Bronchial epithelial cell (primary cell): ENCODE measurements around the gene KDM5B. TPM values are rescaled to one million over a fixed set of nuclear protein-coding genes. Genes with fewer than 3 reads are reported as not detected.

ENCODE experiments used
- DNase-seq: peaks from one replicate; pipeline ENCODE4 v3.0.0-alpha.2; 2010; ENCODE audit warnings: low read depth
- FAIRE-seq: peaks from 2 replicates; lab custom pipeline; 2011; peaks lifted over from hg19 to GRCh38; lab: Jason Lieb, UNC
- H3K27me3 ChIP-seq: 2 replicates; pipeline ENCODE4 v1.5.1; 2011; ENCODE audit warnings: low read length; ENCODE audit not compliant: control insufficient read depth, insufficient read depth
- H3K36me3 ChIP-seq: 2 replicates; pipeline ENCODE4 v1.5.1; 2011; ENCODE audit warnings: low read length; ENCODE audit not compliant: control insufficient read depth, insufficient read depth
- H3K4me3 ChIP-seq: 2 replicates; pipeline ENCODE4 v1.5.1; 2011; ENCODE audit warnings: mild to moderate bottlenecking, low read depth, low read length, control low read depth
- CTCF ChIP-seq: IDR thresholded peaks from 2 replicates; pipeline ENCODE4 v1.5.1; 2011; ENCODE audit warnings: mild to moderate bottlenecking, moderate library complexity, low read length, control low read depth, inconsistent platforms; ENCODE audit not compliant: insufficient read depth, severe bottlenecking
- total RNA-seq: library from RNA; depleted of rRNA; stranded (reverse); fragments of >200 nt; gene quantifications from 2 replicates; pipeline ENCODE4 v1.2.1, GENCODE V29; 2014

The KDM5B gene
- total RNA-seq, 1 donor from 2014 or later, result 74.0 TPM

- H3K27me3 ChIP-seq, result no peaks in the 10 kb centered on the region
- no peak for FAIRE-seq
- DNase-seq, result no peak
- H3K4me3 ChIP-seq, result no peak overlapping the region
- no peak for TF ChIP-seq CTCF
- H3K36me3 ChIP-seq, result peaks cover 7% of the 10 kb centered on the region
Measured at GRCh38 chr1:202794051-202794740, 14.0 kb downstream of the KDM5B start.

GRCh38 chr1:202791077-202791747 is 17.0 kb downstream of the KDM5B start:
- Histone ChIP-seq H3K4me3 (no peak overlapping the region), H3K36me3 (peaks cover 3% of the 10 kb centered on the region), H3K27me3 (no peaks in the 10 kb centered on the region)
- DNase-seq (no peak), FAIRE-seq (no peak)
- no peak for TF ChIP-seq CTCF

- no peak for TF ChIP-seq CTCF
- Histone ChIP-seq H3K27me3 (no peaks in the 10 kb centered on the region), H3K36me3 (peaks cover 1% of the 10 kb centered on the region), H3K4me3 (no peak overlapping the region)
- DNase-seq, result no peak
- no peak for FAIRE-seq
Measured at GRCh38 chr1:202788800-202789199, 19.4 kb downstream of the KDM5B start.

GRCh38 chr1:202786804-202787203 is 21.4 kb downstream of the KDM5B start:
- Histone ChIP-seq H3K4me3 (no peak overlapping the region), H3K36me3 (peaks cover 1% of the 10 kb centered on the region), H3K27me3 (no peaks in the 10 kb centered on the region)
- DNase-seq (no peak), FAIRE-seq (no peak)
- no peak for TF ChIP-seq CTCF

GRCh38 chr1:202781180-202781579 is 27.0 kb downstream of the KDM5B start:
- no peak for DNase-seq
- H3K27me3 ChIP-seq, result no peaks in the 10 kb centered on the region
- H3K36me3 ChIP-seq, result peaks cover 1% of the 10 kb centered on the region
- no peak for FAIRE-seq
- H3K4me3 ChIP-seq, result no peak overlapping the region
- no peak for TF ChIP-seq CTCF
